ENCODE results near the gene PLEK. TPM values are rescaled to one million over a fixed set of nuclear protein-coding genes. Genes with fewer than 3 reads are reported as not detected.

Gene PLEK
- total RNA-seq, 1 experiment from 2014 or later, result not detected

- CTCF ChIA-PET, result no interaction called here
- ATAC-seq, result no peak
- H2AFZ ChIP-seq (ENCODE audit: low read length), result no peak overlapping the region
- no peak for TF ChIP-seq EZH2 (IDR thresholded peaks at IDR 0.05; ENCODE audit: low read length, unreplicated experiment)
- TF ChIP-seq CTCF (conservative IDR thresholded peaks at IDR 0.05; ENCODE audit: low read depth, low read length), result no peak
- no peak for TF ChIP-seq EZH2phosphoT487 (IDR thresholded peaks at IDR 0.05; ENCODE audit: borderline replicate concordance, low read length)
- POLR2A ChIA-PET (ENCODE audit: unreplicated experiment), result no interaction called here
- H3K9ac ChIP-seq (ENCODE audit: low read length), result no peak overlapping the region
- H3K9me2 ChIP-seq (replicated peaks; ENCODE audit: low read length), result no peaks in the 10 kb centered on the region
- BruUV-seq (replicated peaks), result no TSS peak
- H3F3A ChIP-seq (ENCODE audit: low read length, unreplicated experiment), result no peaks in the 10 kb centered on the region
- intact Hi-C loops (cut with micrococcal nuclease), result no loop called here
- H3K4me1 ChIP-seq (ENCODE audit: insufficient read depth, low read length), result no peaks in the 10 kb centered on the region
- peaks cover 32% of the 10 kb centered on the region; the same call in 1 of the 2 replicates for H3K27me3 ChIP-seq (ENCODE audit: low read length)
- H4K20me1 ChIP-seq (ENCODE audit: low read length), result no peaks in the 10 kb centered on the region
- H3K9me3 ChIP-seq (ENCODE audit: low read length), result no peaks in the 10 kb centered on the region
- H3K4me3 ChIP-seq (ENCODE audit: low read length), result no peak overlapping the region
- no peaks in the 10 kb centered on the region for H3K36me3 ChIP-seq (ENCODE audit: low read depth, low read length)
- no peak overlapping the region for H3K4me2 ChIP-seq (ENCODE audit: low read length)
- DNase-seq, result no peak
- H3K27ac ChIP-seq (ENCODE audit: low read length), result no peak overlapping the region
- no peaks in the 10 kb centered on the region for H3K79me2 ChIP-seq (ENCODE audit: low read length)
Measured at GRCh38 chr2:68383778-68384177, 18.7 kb downstream of the PLEK start.

GRCh38 chr2:68384485-68385107 is 19.5 kb downstream of the PLEK start:
- ATAC-seq (no peak), DNase-seq (no peak)
- H3K79me2 ChIP-seq (ENCODE audit: low read length), result no peaks in the 10 kb centered on the region
- no peaks in the 10 kb centered on the region for H3K9me3 ChIP-seq (ENCODE audit: low read length)
- TF ChIP-seq EZH2phosphoT487 (IDR thresholded peaks at IDR 0.05; ENCODE audit: borderline replicate concordance, low read length) (no peak), CTCF (conservative IDR thresholded peaks at IDR 0.05; ENCODE audit: low read depth, low read length) (no peak), EZH2 (IDR thresholded peaks at IDR 0.05; ENCODE audit: low read length, unreplicated experiment) (no peak)
- no peak overlapping the region for H3K4me3 ChIP-seq (ENCODE audit: low read length)
- no peak overlapping the region for H3K27ac ChIP-seq (ENCODE audit: low read length)
- ChIA-PET CTCF (no interaction called here), POLR2A (ENCODE audit: unreplicated experiment) (no interaction called here)
- H3K27me3 ChIP-seq (ENCODE audit: low read length), result peaks cover 37% of the 10 kb centered on the region; the same call in 1 of the 2 replicates
- no peaks in the 10 kb centered on the region for H3K36me3 ChIP-seq (ENCODE audit: low read depth, low read length)
- H3K9me2 ChIP-seq (replicated peaks; ENCODE audit: low read length), result no peaks in the 10 kb centered on the region
- intact Hi-C loops (cut with micrococcal nuclease), result no loop called here
- no peak overlapping the region for H3K4me2 ChIP-seq (ENCODE audit: low read length)
- H4K20me1 ChIP-seq (ENCODE audit: low read length), result no peaks in the 10 kb centered on the region
- H3K9ac ChIP-seq (ENCODE audit: low read length), result no peak overlapping the region
- no TSS peak for BruUV-seq (replicated peaks)
- H3F3A ChIP-seq (ENCODE audit: low read length, unreplicated experiment), result no peaks in the 10 kb centered on the region
- H2AFZ ChIP-seq (ENCODE audit: low read length), result no peak overlapping the region
- H3K4me1 ChIP-seq (ENCODE audit: insufficient read depth, low read length), result no peaks in the 10 kb centered on the region

- Histone ChIP-seq H3F3A (ENCODE audit: low read length, unreplicated experiment) (no peaks in the 10 kb centered on the region), H2AFZ (ENCODE audit: low read length) (no peak overlapping the region), H3K36me3 (ENCODE audit: low read depth, low read length) (no peaks in the 10 kb centered on the region), H3K9me2 (replicated peaks; ENCODE audit: low read length) (no peaks in the 10 kb centered on the region), H3K27me3 (ENCODE audit: low read length) (peaks cover 37% of the 10 kb centered on the region; the same call in 1 of the 2 replicates), H3K9me3 (ENCODE audit: low read length) (no peaks in the 10 kb centered on the region), H3K79me2 (ENCODE audit: low read length) (no peaks in the 10 kb centered on the region), H3K4me3 (ENCODE audit: low read length) (no peak overlapping the region), H3K4me2 (ENCODE audit: low read length) (no peak overlapping the region), H3K27ac (ENCODE audit: low read length) (no peak overlapping the region), H3K4me1 (ENCODE audit: insufficient read depth, low read length) (no peaks in the 10 kb centered on the region), H3K9ac (ENCODE audit: low read length) (no peak overlapping the region), H4K20me1 (ENCODE audit: low read length) (no peaks in the 10 kb centered on the region)
- no peak for DNase-seq
- BruUV-seq (replicated peaks), result no TSS peak
- CTCF ChIA-PET, result no interaction called here
- no peak for ATAC-seq
- POLR2A ChIA-PET (ENCODE audit: unreplicated experiment), result no interaction called here
- TF ChIP-seq EZH2phosphoT487 (IDR thresholded peaks at IDR 0.05; ENCODE audit: borderline replicate concordance, low read length) (no peak), EZH2 (IDR thresholded peaks at IDR 0.05; ENCODE audit: low read length, unreplicated experiment) (no peak), CTCF (conservative IDR thresholded peaks at IDR 0.05; ENCODE audit: low read depth, low read length) (no peak)
- intact Hi-C loops (cut with micrococcal nuclease), result no loop called here
Measured at GRCh38 chr2:68385220-68385906, 20.3 kb downstream of the PLEK start.

Data from PC-3 (cell line).